ENCODE data around the gene LTBP4.

DNA sequence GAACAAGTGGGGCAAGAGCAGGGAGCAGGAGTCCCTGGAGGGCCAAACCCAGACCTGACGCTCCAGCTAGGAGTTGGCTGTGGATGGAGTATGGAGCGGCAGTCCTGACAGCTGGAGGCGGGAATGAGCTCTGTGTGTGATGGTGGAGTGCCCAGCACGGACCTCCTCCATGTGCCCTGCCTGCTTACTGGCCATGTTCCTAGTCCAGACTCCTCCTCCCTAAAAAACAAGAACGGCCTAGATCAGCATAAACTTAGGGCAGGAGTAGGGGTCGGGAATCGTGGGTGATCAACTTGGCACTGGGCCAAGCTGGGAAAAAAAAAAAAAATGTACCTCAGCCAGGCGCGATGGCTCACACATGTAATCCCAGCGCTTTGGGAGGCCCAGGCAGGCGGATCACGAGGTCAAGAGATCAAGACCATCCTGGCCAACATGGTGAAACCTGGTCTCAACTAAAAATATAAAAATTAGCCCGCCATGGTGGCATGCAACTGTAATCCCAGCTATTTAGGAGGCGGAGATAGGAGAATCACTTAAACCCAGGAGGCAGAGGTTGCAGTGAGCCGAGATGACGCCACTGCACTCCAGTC is 29.5 kb downstream of the LTBP4 start:
- TF ChIP-seq EZH2 (IDR thresholded peaks at IDR 0.05; ENCODE audit: borderline replicate concordance, low read depth, low read length, severe bottlenecking): no peak
- TF ChIP-seq, protein P1, sequence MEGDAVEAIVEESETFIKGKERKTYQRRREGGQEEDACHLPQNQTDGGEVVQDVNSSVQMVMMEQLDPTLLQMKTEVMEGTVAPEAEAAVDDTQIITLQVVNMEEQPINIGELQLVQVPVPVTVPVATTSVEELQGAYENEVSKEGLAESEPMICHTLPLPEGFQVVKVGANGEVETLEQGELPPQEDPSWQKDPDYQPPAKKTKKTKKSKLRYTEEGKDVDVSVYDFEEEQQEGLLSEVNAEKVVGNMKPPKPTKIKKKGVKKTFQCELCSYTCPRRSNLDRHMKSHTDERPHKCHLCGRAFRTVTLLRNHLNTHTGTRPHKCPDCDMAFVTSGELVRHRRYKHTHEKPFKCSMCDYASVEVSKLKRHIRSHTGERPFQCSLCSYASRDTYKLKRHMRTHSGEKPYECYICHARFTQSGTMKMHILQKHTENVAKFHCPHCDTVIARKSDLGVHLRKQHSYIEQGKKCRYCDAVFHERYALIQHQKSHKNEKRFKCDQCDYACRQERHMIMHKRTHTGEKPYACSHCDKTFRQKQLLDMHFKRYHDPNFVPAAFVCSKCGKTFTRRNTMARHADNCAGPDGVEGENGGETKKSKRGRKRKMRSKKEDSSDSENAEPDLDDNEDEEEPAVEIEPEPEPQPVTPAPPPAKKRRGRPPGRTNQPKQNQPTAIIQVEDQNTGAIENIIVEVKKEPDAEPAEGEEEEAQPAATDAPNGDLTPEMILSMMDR (IDR thresholded peaks at IDR 0.05; ENCODE audit: borderline replicate concordance, extremely low read depth, low read length, poor library complexity, severe bottlenecking): no peak
